Hepatocyte (in vitro differentiated cells): ENCODE measurements around the gene YES1.

Experiments used
- CTCF ChIP-seq: fragments of 200-600 bp; sonication (generic); IDR thresholded peaks from 2 replicates; pipeline ENCODE4 v1.5.1; 2016; ENCODE audit warnings: antibody characterized with exemption, mild to moderate bottlenecking; ENCODE audit not compliant: poor library complexity
- EZH2 ChIP-seq: fragments of 200-600 bp; sonication (generic); IDR thresholded peaks from 2 replicates; pipeline ENCODE4 v1.6.1; 2016; ENCODE audit warnings: antibody characterized with exemption, mild to moderate bottlenecking, borderline replicate concordance
- EZH2phosphoT487 ChIP-seq: fragments of 200-600 bp; sonication (generic); IDR thresholded peaks from one replicate; pipeline ENCODE4 v1.6.1; 2018; ENCODE audit warnings: antibody characterized with exemption, mild to moderate bottlenecking, low read depth, moderate library complexity; ENCODE audit not compliant: unreplicated experiment, severe bottlenecking

- TF ChIP-seq CTCF (no peak), EZH2 (no peak), EZH2phosphoT487 (no peak)
Measured at GRCh38 chr18:697012-697411, 115.0 kb downstream of the YES1 start.
